ENCODE data around the gene SH3PXD2A.

SH3PXD2A gene

DNA sequence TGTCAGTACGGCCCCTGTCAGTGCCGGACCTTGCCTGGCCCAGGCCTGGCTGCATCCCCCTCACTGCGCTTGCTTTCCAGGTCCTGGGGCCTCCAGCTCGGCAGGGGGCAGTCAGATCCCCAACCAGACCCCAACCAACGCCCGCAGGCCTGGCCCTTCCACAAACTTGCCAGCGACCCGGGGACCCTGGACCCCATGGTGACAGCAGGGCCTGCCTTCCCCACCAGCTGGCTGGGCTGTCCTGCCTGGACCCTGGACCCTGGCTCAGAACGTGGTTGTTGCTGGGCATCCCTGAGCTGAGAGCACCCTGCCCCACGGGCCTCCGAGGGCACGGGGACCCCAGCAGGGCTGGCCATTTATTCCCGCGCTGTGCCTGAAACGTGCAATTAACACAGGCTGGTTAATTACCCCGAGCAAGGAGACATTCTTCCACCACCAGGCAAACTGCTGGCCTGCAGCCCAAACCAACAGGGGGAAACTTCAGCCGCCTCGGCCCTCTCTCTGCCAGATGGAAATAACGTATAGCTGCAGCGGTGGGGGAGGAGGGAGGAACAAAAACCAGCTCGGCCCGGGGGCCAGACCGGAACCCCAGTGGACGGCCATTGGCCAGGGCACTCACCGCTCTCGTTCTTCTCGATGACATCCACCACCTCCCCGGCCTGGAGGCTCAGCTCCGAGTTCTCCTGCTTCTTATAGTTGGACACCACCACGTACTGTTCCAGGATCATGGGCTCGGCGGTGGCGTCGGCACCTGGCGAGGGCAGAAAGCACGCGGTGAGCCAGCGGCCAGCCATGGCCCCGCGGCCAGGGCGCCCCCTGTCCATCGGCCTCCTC lies 194.8 kb downstream of the SH3PXD2A start:
- peak; percentile 77 for DNase-seq

DNA sequence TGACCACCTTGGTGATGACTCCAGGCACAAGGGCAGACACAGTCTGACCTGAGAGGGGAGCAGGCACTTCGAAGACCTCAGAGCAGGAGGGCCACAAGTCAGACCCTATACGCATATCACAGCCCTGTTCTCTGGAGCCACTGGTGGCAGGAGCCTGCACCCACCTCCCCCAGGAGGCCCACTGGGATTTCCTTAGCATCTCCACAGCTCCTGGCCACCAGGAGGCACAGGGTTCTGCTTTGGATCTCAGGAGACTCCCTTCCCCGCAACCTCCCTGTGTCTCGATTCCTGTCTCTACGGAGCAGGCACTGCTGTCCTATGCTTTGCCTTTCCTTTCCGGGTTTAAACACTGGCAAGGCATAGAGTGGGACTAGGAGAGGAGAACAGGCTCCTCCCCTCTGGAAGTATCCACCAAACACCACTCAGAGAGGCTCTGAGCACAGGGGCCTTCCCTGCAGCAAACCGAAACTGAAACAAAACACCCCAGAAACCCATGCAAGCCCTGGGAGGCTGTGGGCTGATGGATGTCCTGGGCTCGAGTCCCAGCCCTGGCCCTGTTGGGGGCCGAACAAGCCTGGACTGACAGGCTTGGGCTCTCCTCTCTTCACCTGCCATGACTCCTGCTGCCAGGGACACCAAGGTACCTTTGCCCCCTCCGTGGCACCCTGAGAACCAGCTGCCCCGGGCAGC lies 195.6 kb downstream of the SH3PXD2A start:
- no peak for DNase-seq

DNA sequence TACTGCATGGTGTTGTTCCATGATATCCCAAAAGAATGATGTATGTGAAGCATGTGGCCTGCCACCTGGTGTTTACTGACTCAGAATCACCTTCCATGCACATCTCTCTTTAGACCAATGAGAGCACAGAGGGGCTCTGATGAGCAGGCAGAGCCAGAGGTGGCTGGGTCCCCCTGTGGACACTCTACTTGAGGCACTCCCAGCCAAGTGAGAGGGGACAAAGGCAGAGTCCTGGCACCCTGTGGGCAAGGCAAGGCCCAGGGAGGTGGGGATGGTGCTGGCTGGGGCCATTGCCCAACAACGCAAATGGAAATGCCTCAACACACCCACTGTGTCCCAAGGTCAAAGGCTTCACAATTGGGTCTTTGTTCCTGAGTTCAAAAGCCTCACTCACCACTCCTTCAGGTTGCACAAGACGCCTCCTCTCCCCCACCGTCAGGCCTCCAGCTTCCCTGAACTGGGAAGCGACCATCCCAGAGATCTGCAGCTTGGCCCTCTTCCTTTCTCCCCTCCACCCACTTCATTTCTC lies 197.3 kb downstream of the SH3PXD2A start:
- DNase-seq = no peak

- no peak for DNase-seq
Observed at GRCh38 chr10:103657061-103657591, 198.2 kb downstream of the SH3PXD2A start.

DNA sequence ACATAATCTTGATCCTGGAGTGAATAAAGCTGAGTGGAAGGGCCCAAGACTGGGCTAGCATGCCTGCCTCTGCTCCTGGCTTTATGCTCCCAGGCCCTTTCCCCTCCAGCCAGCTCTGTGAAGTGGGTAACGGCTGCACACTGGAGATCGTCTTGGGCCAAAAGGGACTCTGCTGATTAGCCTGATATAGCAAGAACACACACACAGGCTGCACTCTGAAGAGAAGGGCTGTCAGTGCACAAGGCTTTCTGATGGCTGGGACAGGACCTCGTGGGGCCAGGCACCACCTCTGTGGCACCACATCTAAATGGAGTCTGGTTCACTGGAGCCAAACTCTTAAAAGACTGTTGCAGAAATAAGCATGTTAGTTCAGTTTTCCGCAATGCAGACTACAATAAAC lies 200.5 kb downstream of the SH3PXD2A start:
- no peak for DNase-seq

DNA sequence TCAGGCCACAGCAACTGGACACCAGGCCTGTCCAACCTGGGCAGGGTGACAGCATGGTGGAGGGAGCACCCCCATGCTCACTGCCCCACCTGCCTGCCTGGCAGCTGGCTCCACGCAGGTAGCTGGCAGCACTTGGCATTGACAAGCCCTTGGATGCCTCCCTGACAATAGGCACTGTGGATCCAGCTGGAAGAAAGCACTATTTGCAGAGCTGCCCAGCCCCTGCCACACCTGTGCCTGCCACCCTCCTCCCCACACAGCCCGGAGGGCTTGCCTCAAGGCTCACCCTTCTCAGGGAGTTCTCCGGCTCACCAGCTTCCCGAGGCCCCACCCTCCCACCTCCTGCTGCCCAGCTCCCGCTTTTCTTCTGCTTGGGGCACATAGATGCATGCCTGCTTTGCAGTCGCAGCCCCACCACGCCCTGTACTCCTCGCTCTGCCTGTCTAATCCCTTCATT lies 201.8 kb downstream of the SH3PXD2A start:
- DNase-seq = no peak

DNA sequence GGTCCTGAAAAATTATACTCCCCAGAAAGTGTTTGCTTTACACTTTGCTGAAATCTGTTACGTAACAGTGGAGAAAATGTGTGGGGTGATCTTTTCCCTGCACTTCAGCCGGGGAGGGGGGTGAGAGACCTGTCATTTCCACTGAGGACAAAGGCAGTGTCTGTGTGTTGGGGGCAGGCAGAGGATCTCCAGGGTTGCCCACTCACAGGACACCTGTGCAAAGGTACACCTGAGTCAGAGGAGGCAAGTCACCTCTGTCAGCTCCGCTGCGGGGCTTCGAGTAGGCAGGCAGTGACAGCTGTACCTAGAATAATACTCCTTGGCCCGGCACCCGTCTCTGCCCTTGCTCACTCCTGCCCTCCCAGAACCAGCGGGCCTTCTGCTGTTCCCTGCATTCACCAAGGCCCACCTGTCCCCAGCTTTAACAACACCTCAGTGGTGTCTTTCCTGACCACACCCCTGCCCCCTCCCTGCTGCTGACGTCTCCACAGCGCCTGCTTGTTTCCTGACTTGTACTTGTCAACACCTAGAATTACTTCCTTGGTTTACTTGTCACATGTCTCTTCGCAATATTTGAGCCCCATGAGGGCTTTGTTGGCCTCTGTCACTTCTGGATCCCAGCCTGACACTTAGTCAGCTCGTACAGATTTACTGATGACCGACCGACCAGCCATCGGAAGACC lies 202.6 kb downstream of the SH3PXD2A start:
- DNase-seq = no peak

- no peak for DNase-seq
Observed at GRCh38 chr10:103651783-103652476, 203.4 kb downstream of the SH3PXD2A start.

- DNase-seq = no peak
Observed at GRCh38 chr10:103651333-103651732, 204.0 kb downstream of the SH3PXD2A start.

- no peak for DNase-seq
Observed at GRCh38 chr10:103649654-103650423, 205.5 kb downstream of the SH3PXD2A start.

DNA sequence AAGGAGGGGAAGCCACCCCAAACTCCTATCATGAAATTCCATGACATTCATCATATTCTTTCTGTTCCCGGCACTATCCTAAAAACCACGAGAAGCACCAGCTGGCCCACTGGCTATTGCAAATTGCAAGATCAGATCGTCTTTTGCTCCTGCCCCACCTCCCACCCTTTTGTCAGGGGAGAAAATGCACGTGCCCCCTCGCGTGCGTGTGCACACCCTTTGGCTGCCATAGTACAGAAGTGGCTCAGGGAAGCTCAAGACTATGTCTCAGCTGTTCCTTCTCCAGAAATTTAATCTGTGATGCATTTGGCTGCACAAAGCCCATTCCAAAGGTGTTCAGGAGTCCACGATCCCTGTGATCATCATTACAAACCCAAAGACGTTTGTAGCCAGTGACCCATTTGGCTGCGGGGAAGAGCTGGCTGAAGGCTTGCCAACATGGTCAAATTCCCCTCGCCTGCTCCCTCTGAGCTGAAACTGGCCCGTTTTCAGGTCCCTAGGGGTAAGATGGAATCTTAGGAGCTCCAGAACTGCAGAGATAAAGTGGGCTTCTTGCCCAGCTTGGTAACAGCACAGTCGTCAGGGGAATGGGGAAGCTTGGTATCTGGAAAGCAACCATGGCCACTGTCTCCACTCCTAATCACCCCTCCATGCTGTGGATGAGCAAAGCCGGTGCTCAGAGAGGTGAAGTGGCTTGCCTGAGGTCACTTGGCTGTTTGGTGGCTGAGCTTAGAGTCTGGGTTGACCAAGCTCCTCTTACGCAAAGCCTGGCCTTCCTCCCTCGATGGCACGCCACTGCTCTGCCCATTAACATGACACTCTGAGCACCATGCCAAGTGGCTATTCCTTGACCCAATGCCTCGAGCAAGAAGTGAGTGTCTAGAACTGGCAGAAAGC lies 206.5 kb downstream of the SH3PXD2A start:
- no peak for DNase-seq

- DNase-seq = no peak
Observed at GRCh38 chr10:103648251-103648635, 207.1 kb downstream of the SH3PXD2A start.

DNA sequence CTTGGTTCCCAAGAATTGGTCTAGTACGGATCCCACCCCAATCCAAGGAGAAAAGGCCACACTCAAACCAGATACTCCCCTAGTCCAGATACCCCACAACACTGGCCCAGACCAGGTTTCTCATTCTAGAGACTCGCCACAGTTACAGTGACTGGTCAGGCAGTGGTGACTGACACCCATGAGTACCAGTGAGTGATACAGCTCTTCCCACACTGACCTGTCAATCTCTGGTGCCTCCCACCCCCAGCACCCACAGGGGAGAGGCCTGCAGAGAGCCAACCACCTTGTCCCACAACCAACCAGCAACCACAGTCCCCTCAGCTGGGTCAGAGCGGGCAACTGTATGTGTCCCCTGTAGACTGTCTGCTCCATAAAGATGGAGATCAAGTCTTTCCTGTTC lies 209.1 kb downstream of the SH3PXD2A start:
- no peak for DNase-seq

GRCh38 chr10:103645141-103646054 lies 210.0 kb downstream of the SH3PXD2A start:
- no peak for DNase-seq

DNA sequence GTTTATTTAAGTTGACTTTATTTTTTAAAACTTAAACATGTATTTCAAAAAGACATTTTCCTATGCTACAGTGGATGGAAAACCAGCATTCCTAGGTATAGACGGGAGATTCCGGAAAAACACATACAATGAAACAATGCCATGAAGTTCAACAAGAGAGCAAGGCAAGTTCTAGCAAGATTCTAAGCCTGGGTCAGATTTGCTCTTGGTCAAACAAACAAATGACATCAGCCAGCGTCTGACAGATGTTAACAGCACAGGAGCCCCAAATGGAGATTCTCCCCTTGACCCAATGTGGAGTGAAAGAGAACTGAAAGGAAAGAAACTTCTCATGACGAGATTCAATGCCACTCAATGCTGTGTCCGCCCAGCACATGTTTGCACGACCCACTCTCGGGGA lies 212.0 kb downstream of the SH3PXD2A start:
- no peak for DNase-seq

GRCh38 chr10:103641326-103641725 lies 214.1 kb downstream of the SH3PXD2A start:
- no peak for DNase-seq

DNA sequence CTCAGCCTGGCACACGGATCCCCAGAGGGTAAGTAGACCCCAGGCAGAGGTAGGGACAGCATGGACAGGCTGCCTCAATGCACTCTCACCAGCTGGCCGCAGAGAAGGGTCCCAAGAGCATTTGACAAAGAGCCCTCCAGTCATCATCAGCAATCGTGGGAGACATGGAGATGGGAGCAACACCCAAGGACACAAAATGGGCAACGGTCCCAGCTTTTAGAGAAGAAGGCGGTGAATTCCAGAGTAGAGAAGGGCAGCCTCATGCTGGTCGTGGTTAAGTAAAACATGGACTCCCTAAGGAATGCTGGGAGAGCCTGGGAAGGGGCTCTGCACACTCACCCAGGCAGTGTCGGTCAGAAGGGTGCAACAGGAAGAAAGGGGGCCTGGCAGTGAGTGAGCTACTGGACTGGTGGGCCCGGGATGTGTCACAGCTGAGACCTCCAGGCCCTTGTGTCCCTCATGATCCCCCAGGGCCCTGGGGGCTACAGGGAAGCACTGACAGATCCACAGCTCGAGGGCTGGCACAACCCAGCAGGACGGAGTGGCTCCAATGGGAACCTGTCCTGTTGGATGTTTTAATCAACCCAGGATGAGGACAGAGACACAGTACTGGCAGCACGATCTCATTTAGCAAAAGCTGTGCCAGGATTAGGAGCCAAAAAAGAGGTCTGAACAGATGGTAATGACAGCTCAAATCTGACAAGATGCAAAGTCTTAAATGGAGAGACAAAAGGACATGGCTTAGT lies 214.8 kb downstream of the SH3PXD2A start:
- no peak for DNase-seq

GRCh38 chr10:103638948-103639347 lies 216.4 kb downstream of the SH3PXD2A start:
- DNase-seq = no peak
